CD14-positive monocyte (primary cell): ENCODE data around the gene SERPINA5. TPM values are rescaled to one million over a fixed set of nuclear protein-coding genes. Genes with fewer than 3 reads are reported as not detected.

Experiments
- DNase-seq, 3 donors: peaks; one replicate each; pipeline ENCODE4 v3.0.0-alpha.2; 2011 to 2022
- H2AFZ ChIP-seq: 2 replicates; pipeline ENCODE4 v1.6.0; 2012; ENCODE audit warnings: mild to moderate bottlenecking, low read depth, low read length, inconsistent platforms; ENCODE audit not compliant: insufficient read depth, poor library complexity, severe bottlenecking
- H3K27ac ChIP-seq, 2 donors: 1 replicate in 1 of 2; 2 replicates in 1 of 2; pipeline ENCODE4 v1.5.1; 2012 to 2013; ENCODE audit warnings: low read length in 2 of 2, control low read depth in 1 of 2, inconsistent platforms in 1 of 2, low read depth in 1 of 2, mild to moderate bottlenecking in 1 of 2
- H3K27me3 ChIP-seq, 2 donors: one replicate each; pipeline versions ENCODE4 v1.6.0 to v1.6.1; 2011 to 2013; ENCODE audit warnings: low read length in 2 of 2; ENCODE audit not compliant: control insufficient read depth in 2 of 2, insufficient read depth in 2 of 2
- H3K36me3 ChIP-seq, 2 donors: replicated peaks in 1 of 2; 1 replicate in 1 of 2; 2 replicates in 1 of 2; pipeline versions ENCODE4 v1.5.1 to v1.6.1; 2012 to 2013; ENCODE audit warnings: low read length in 2 of 2, control low read depth in 1 of 2, inconsistent platforms in 1 of 2, mild to moderate bottlenecking in 1 of 2; ENCODE audit not compliant: insufficient read depth in 2 of 2, control insufficient read depth in 1 of 2
- H3K4me1 ChIP-seq, 2 donors: 1 replicate in 1 of 2; 2 replicates in 1 of 2; pipeline versions ENCODE4 v1.5.1 to v1.6.1; 2012 to 2013; ENCODE audit warnings: low read length in 2 of 2, control low read depth in 1 of 2, inconsistent platforms in 1 of 2, mild to moderate bottlenecking in 1 of 2, moderate library complexity in 1 of 2; ENCODE audit not compliant: insufficient read depth in 2 of 2, control insufficient read depth in 1 of 2
- H3K4me2 ChIP-seq: replicated peaks from 2 replicates; pipeline ENCODE3; 2012; ENCODE audit warnings: low read length, moderate library complexity, mild to moderate bottlenecking; ENCODE audit not compliant: poor library complexity, severe bottlenecking; ENCODE audit errors: extremely low read depth
- H3K4me3 ChIP-seq, 3 experiments: fragments of 200-600 bp in 1 of 3; sonication (generic) in 1 of 3; replicated peaks in 1 of 3; 1 replicate in 2 of 3; 2 replicates in 1 of 3; pipeline ENCODE4 v1.5.1; 2011 to 2013; ENCODE audit warnings: low read length in 3 of 3, mild to moderate bottlenecking in 3 of 3, control low read depth in 2 of 3, low read depth in 2 of 3, inconsistent platforms in 1 of 3, moderate library complexity in 1 of 3
- H3K79me2 ChIP-seq: 2 replicates; pipeline ENCODE4 v1.6.0; 2012; ENCODE audit warnings: mild to moderate bottlenecking, control low read depth, inconsistent platforms, low read length, moderate library complexity; ENCODE audit not compliant: insufficient read depth
- H3K9ac ChIP-seq: 2 replicates; pipeline ENCODE4 v1.6.0; 2017; ENCODE audit warnings: low read length, mild to moderate bottlenecking; ENCODE audit not compliant: insufficient read depth, poor library complexity, severe bottlenecking
- H3K9me3 ChIP-seq, 2 donors: replicated peaks in 1 of 2; 1 replicate in 1 of 2; 2 replicates in 1 of 2; pipeline versions ENCODE4 v1.5.1 to v1.6.1; 2012 to 2013; ENCODE audit warnings: low read length in 2 of 2, control low read depth in 1 of 2; ENCODE audit not compliant: control insufficient read depth in 1 of 2, insufficient read depth in 1 of 2
- H4K20me1 ChIP-seq: 2 replicates; pipeline ENCODE4 v1.6.0; 2012; ENCODE audit warnings: mild to moderate bottlenecking, low read length, control low read depth, moderate library complexity; ENCODE audit not compliant: insufficient read depth
- H3K27ac Mint-ChIP-seq, 7 donors: one replicate each; pipeline ENCODE4 v1.8.0; 2020; ENCODE audit warnings: mild to moderate bottlenecking in 7 of 7, mixed read lengths in 7 of 7, moderate library complexity in 6 of 7, inconsistent platforms in 2 of 7
- H3K27me3 Mint-ChIP-seq, 3 donors: one replicate each; pipeline ENCODE4 v1.8.0; 2021 to 2022; ENCODE audit warnings: low read depth in 3 of 3, mild to moderate bottlenecking in 3 of 3, mixed read lengths in 3 of 3, moderate library complexity in 3 of 3, inconsistent platforms in 1 of 3
- H3K36me3 Mint-ChIP-seq, 2 donors: one replicate each; pipeline ENCODE4 v1.8.0; 2020; ENCODE audit warnings: mixed read lengths in 2 of 2, inconsistent platforms in 1 of 2, mild to moderate bottlenecking in 1 of 2
- H3K4me1 Mint-ChIP-seq: one replicate; pipeline ENCODE4 v1.8.0; 2020; ENCODE audit warnings: mild to moderate bottlenecking, mixed read lengths
- H3K4me3 Mint-ChIP-seq, 2 donors: one replicate each; pipeline ENCODE4 v1.8.0; 2020; ENCODE audit warnings: mild to moderate bottlenecking in 2 of 2, mixed read lengths in 2 of 2, moderate library complexity in 1 of 2
- H3K9me3 Mint-ChIP-seq, 7 donors: one replicate each; pipeline ENCODE4 v1.8.0; 2020 to 2022; ENCODE audit warnings: mixed read lengths in 7 of 7, mild to moderate bottlenecking in 6 of 7, moderate library complexity in 6 of 7, inconsistent platforms in 2 of 7
- CTCF ChIP-seq: fragments of 200-600 bp; IDR thresholded peaks from one replicate; pipeline ENCODE4 v1.8.0; 2022; ENCODE audit warnings: antibody characterized with exemption, mild to moderate bottlenecking
- WGBS: methylation state at CpG from one replicate; pipeline ENCODE4 v1.1.5; 2013; ENCODE audit warnings: missing lambda C conversion rate; ENCODE audit not compliant: insufficient coverage; 5-methylcytosine and 5-hydroxymethylcytosine counted together
- intact Hi-C, 2 donors: fragments of 100-400 bp; cut with micrococcal nuclease; formaldehyde crosslinking; loops; one replicate each; pipeline versions ENCODE4 v1.15.0 to v1.15.1; 2023
- polyA plus RNA-seq, 3 donors: library from polyadenylated mRNA; depleted of rRNA in 1 of 3; unstranded in 2 of 3; stranded (reverse) in 1 of 3; fragments of 300-500 nt in 2 of 3; fragments of >200 nt in 1 of 3; fragmentation: Illumina TruSeq in 2 of 3; gene quantifications; 1 replicate in 2 of 3; 2 replicates in 1 of 3; pipeline ENCODE4 v1.2.3, GENCODE V29; 2012 to 2021

SERPINA5 gene
- polyA plus RNA-seq, 3 donors: not detected

GRCh38 chr14:94535506-94535905 lies 45.7 kb upstream of the SERPINA5 start:
- no peaks in the 10 kb centered on the region for H4K20me1 ChIP-seq

GRCh38 chr14:94536836-94537235 lies 44.4 kb upstream of the SERPINA5 start:
- Mint-ChIP-seq H3K4me3 (no peak overlapping the region), H3K27me3 (peaks cover 1 to 11% (median 9%) of the 10 kb centered on the region in 3 donors), H3K27ac (no peak overlapping the region), H3K9me3 (peaks cover 0 to 4% (median 0%) of the 10 kb centered on the region in 7 donors), H3K36me3 (no peaks in the 10 kb centered on the region), H3K4me1 (no peaks in the 10 kb centered on the region)
- Histone ChIP-seq H4K20me1 (no peaks in the 10 kb centered on the region), H3K9me3 (no peaks in the 10 kb centered on the region), H3K36me3 (no peaks in the 10 kb centered on the region), H3K27me3 (no peaks in the 10 kb centered on the region), H3K4me3 (no peak overlapping the region), H3K27ac (no peak overlapping the region), H3K79me2 (no peaks in the 10 kb centered on the region), H3K4me1 (no peaks in the 10 kb centered on the region), H2AFZ (no peak overlapping the region), H3K4me2 (no peak overlapping the region), H3K9ac (no peak overlapping the region)
- 60% methylated on average over 2 of the region's 2 CpGs for WGBS
- intact Hi-C loops: no loop called here
- TF ChIP-seq CTCF: no peak
- DNase-seq: no peak

More at GRCh38 chr14:94535506-94535905, 45.7 kb upstream of the SERPINA5 start:
- Histone ChIP-seq H3K9me3 (no peaks in the 10 kb centered on the region), H2AFZ (no peak overlapping the region), H3K9ac (no peak overlapping the region), H3K4me2 (no peak overlapping the region), H3K4me3 (no peak overlapping the region), H3K36me3 (no peaks in the 10 kb centered on the region), H3K27me3 (peaks cover 0 to 4% of the 10 kb centered on the region in 2 donors), H3K27ac (no peak overlapping the region), H3K79me2 (no peaks in the 10 kb centered on the region), H3K4me1 (no peaks in the 10 kb centered on the region)
- intact Hi-C loops: no loop called here
- 50% methylated on average over 1 of the region's 3 CpGs for WGBS
- Mint-ChIP-seq H3K27ac (no peak overlapping the region), H3K4me1 (no peaks in the 10 kb centered on the region), H3K4me3 (no peak overlapping the region), H3K36me3 (no peaks in the 10 kb centered on the region), H3K9me3 (peaks cover 0 to 5% (median 0%) of the 10 kb centered on the region in 7 donors), H3K27me3 (peaks cover 2 to 9% (median 5%) of the 10 kb centered on the region in 3 donors)
- DNase-seq: no peak
- TF ChIP-seq CTCF: no peak
